ENCODE results near the gene KRT38.
A peak's percentile ranks its signal among the peaks of the same experiment; 100 is the strongest.
"Not testable (repeated sequence)": the region's sequence is repeated elsewhere in the genome, so short reads cannot be mapped to it uniquely, and the experiment has no call there.

Gene KRT38

GRCh38 chr17:41421116-41421515 lies 19.7 kb downstream of the KRT38 start:
- no peak for DNase-seq (ENCODE audit: low spot score)

GRCh38 chr17:41420134-41420533 lies 20.6 kb downstream of the KRT38 start:
- DNase-seq (ENCODE audit: low spot score), result no peak

- no peak for DNase-seq (ENCODE audit: low spot score)
Observed at GRCh38 chr17:41419716-41420115, 21.1 kb downstream of the KRT38 start.

- no peak for DNase-seq (ENCODE audit: low spot score)
Observed at GRCh38 chr17:41418116-41418860, 22.5 kb downstream of the KRT38 start.

- DNase-seq (ENCODE audit: low spot score), result peak; percentile 80
Observed at GRCh38 chr17:41417576-41418015, 23.2 kb downstream of the KRT38 start.

GRCh38 chr17:41417127-41417526 lies 23.7 kb downstream of the KRT38 start:
- no peak for DNase-seq (ENCODE audit: low spot score)

- DNase-seq (ENCODE audit: low spot score), result no peak
Observed at GRCh38 chr17:41416479-41416878, 24.3 kb downstream of the KRT38 start.

- DNase-seq (ENCODE audit: low spot score), result no peak
Observed at GRCh38 chr17:41415833-41416335, 24.9 kb downstream of the KRT38 start.

GRCh38 chr17:41415411-41415810 lies 25.4 kb downstream of the KRT38 start:
- no peak for DNase-seq (ENCODE audit: low spot score)

GRCh38 chr17:41413982-41414381 lies 26.8 kb downstream of the KRT38 start:
- no peak for DNase-seq (ENCODE audit: low spot score)

GRCh38 chr17:41413353-41413957 lies 27.3 kb downstream of the KRT38 start:
- DNase-seq (ENCODE audit: low spot score), result peak; percentile 57

GRCh38 chr17:41411072-41411840 lies 29.5 kb downstream of the KRT38 start:
- DNase-seq (ENCODE audit: low spot score), result no peak

- DNase-seq (ENCODE audit: low spot score), result no peak
Observed at GRCh38 chr17:41407226-41407625, 33.6 kb downstream of the KRT38 start.

GRCh38 chr17:41406205-41406604 lies 34.6 kb downstream of the KRT38 start:
- DNase-seq (ENCODE audit: low spot score), result peak; percentile 33

- no peak for DNase-seq (ENCODE audit: low spot score)
Observed at GRCh38 chr17:41404024-41404671, 36.6 kb downstream of the KRT38 start.

GRCh38 chr17:41403404-41404023 lies 37.3 kb downstream of the KRT38 start:
- DNase-seq (ENCODE audit: low spot score), result no peak

- DNase-seq (ENCODE audit: low spot score), result no peak
Observed at GRCh38 chr17:41402161-41402560, 38.6 kb downstream of the KRT38 start.

GRCh38 chr17:41396996-41397660 lies 43.7 kb downstream of the KRT38 start, which contains the start of gene KRT31:
Gene KRT31 (minus strand): TSS chr17:41397608. CDS start chr17:41397539, 69 bp downstream.
- no peak for DNase-seq (ENCODE audit: low spot score)

GRCh38 chr17:41396340-41396739 lies 44.4 kb downstream of the KRT38 start:
- no peak for DNase-seq (ENCODE audit: low spot score)

- no peak for DNase-seq (ENCODE audit: low spot score)
Observed at GRCh38 chr17:41395611-41396010, 45.2 kb downstream of the KRT38 start.

GRCh38 chr17:41395044-41395443 lies 45.7 kb downstream of the KRT38 start:
- DNase-seq (ENCODE audit: low spot score), result not testable (repeated sequence)
